Activated B cell treated with CpG ODN at 0.5 μM for 24 hours (primary cell): Measurements from ENCODE around the gene SERINC2. TPM values are rescaled to one million over a fixed set of nuclear protein-coding genes. Genes with fewer than 3 reads are reported as not detected.
"Not testable (repeated sequence)": the region's sequence is repeated elsewhere in the genome, so short reads cannot be mapped to it uniquely, and the experiment has no call there.

ENCODE experiments used
- ATAC-seq: fragments of 200-7000 bp; cut with Tn5 transposase; one replicate; pipeline ENCODE4 v1.10.0; 2021; ENCODE audit warnings: low read depth, mild to moderate bottlenecking, moderate library complexity
- CTCF ChIA-PET: fragments of 350-600 bp; sonication (Branson Sonifier 250); formaldehyde crosslinking; loops from one replicate; lab custom pipeline; 2021; ENCODE audit warnings: antibody characterized with exemption; lab: Charles Lee
- POLR2A ChIA-PET: fragments of 350-600 bp; sonication (Branson Sonifier 250); formaldehyde crosslinking; loops from one replicate; lab custom pipeline; 2021; ENCODE audit warnings: antibody characterized with exemption; lab: Charles Lee
- DNase-seq: peaks from one replicate; pipeline ENCODE4 v3.0.0; 2022
- H3K27ac Mint-ChIP-seq: one replicate; pipeline ENCODE4 v1.8.0; 2020; ENCODE audit warnings: mixed read lengths
- H3K27me3 Mint-ChIP-seq: one replicate; pipeline ENCODE4 v1.8.0; 2021; ENCODE audit warnings: mixed read lengths
- H3K36me3 Mint-ChIP-seq: one replicate; pipeline ENCODE4 v1.8.0; 2021; ENCODE audit warnings: low read depth, mixed read lengths
- H3K4me1 Mint-ChIP-seq: one replicate; pipeline ENCODE4 v1.8.0; 2021; ENCODE audit warnings: mixed read lengths
- H3K4me3 Mint-ChIP-seq: one replicate; pipeline ENCODE4 v1.8.0; 2020; ENCODE audit warnings: mild to moderate bottlenecking, mixed read lengths
- H3K9me3 Mint-ChIP-seq: one replicate; pipeline ENCODE4 v1.8.0; 2020; ENCODE audit warnings: mixed read lengths
- intact Hi-C: fragments of 100-400 bp; cut with micrococcal nuclease; formaldehyde crosslinking; loops from one replicate; pipeline ENCODE4 v1.15.1; 2024
- total RNA-seq: library from RNA; stranded (reverse); gene quantifications from 2 replicates; pipeline ENCODE4 v1.2.3, GENCODE V29; 2022
- TF ChIP-seq, protein P1 (sequence below): fragments of 200-600 bp; IDR thresholded peaks from one replicate; pipeline ENCODE4 v1.8.0; 2022; ENCODE audit warnings: antibody characterized with exemption, mild to moderate bottlenecking

SERINC2 gene
- total RNA-seq, 1 donor from 2014 or later: 0.11 TPM

- H3K4me3 Mint-ChIP-seq: no peak overlapping the region
- peaks cover 40% of the 10 kb centered on the region for H3K9me3 Mint-ChIP-seq
- H3K36me3 Mint-ChIP-seq: peaks cover 4% of the 10 kb centered on the region
- ATAC-seq: no peak
- H3K27me3 Mint-ChIP-seq: peaks cover 5% of the 10 kb centered on the region
- TF ChIP-seq, protein P1, sequence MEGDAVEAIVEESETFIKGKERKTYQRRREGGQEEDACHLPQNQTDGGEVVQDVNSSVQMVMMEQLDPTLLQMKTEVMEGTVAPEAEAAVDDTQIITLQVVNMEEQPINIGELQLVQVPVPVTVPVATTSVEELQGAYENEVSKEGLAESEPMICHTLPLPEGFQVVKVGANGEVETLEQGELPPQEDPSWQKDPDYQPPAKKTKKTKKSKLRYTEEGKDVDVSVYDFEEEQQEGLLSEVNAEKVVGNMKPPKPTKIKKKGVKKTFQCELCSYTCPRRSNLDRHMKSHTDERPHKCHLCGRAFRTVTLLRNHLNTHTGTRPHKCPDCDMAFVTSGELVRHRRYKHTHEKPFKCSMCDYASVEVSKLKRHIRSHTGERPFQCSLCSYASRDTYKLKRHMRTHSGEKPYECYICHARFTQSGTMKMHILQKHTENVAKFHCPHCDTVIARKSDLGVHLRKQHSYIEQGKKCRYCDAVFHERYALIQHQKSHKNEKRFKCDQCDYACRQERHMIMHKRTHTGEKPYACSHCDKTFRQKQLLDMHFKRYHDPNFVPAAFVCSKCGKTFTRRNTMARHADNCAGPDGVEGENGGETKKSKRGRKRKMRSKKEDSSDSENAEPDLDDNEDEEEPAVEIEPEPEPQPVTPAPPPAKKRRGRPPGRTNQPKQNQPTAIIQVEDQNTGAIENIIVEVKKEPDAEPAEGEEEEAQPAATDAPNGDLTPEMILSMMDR: no peak
- no peaks in the 10 kb centered on the region for H3K4me1 Mint-ChIP-seq
- H3K27ac Mint-ChIP-seq: no peak overlapping the region
- DNase-seq: no peak
- intact Hi-C loops: no loop called here
- CTCF ChIA-PET: no interaction called here
- POLR2A ChIA-PET: no interaction called here
Measured at GRCh38 chr1:31460027-31460426, 47.0 kb downstream of the SERINC2 start.

GRCh38 chr1:31467005-31467674, 54.1 kb downstream of the SERINC2 start:
- ChIA-PET CTCF (no interaction called here), POLR2A (no interaction called here)
- Mint-ChIP-seq H3K4me3 (no peak overlapping the region), H3K9me3 (peaks cover 20% of the 10 kb centered on the region), H3K36me3 (peaks cover 2% of the 10 kb centered on the region), H3K27me3 (peaks cover 7% of the 10 kb centered on the region), H3K4me1 (peaks cover 8% of the 10 kb centered on the region), H3K27ac (no peak overlapping the region)
- intact Hi-C loops: no loop called here
- no peak for DNase-seq
- no peak for ATAC-seq
- TF ChIP-seq, protein P1: no peak

DNA sequence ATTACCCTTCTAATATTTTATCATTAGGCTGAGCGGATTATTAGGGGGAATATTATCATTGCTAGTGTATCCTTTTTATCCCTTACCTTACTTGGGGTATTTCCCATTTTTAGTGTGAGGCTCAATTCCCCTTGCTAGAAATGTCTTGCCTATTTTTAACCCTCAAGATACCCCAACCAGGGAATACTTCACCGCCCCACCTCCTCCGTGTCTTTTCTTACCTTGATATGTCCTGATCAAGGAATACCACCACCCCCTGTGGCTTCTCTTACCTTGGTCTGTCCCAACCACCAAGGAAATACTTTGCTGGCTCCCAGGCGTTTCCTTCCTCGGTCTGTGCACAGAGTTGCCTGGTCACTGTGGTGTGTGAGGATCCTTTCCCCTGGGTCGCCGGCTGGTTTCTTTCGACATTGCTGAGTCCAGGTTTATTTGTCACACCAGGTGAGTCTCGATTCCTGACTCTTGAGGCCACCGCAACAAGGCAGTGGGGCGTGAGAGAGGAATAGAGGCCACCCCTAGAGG, 57.8 kb downstream of the SERINC2 start:
- peaks cover 10% of the 10 kb centered on the region for H3K27me3 Mint-ChIP-seq

DNA sequence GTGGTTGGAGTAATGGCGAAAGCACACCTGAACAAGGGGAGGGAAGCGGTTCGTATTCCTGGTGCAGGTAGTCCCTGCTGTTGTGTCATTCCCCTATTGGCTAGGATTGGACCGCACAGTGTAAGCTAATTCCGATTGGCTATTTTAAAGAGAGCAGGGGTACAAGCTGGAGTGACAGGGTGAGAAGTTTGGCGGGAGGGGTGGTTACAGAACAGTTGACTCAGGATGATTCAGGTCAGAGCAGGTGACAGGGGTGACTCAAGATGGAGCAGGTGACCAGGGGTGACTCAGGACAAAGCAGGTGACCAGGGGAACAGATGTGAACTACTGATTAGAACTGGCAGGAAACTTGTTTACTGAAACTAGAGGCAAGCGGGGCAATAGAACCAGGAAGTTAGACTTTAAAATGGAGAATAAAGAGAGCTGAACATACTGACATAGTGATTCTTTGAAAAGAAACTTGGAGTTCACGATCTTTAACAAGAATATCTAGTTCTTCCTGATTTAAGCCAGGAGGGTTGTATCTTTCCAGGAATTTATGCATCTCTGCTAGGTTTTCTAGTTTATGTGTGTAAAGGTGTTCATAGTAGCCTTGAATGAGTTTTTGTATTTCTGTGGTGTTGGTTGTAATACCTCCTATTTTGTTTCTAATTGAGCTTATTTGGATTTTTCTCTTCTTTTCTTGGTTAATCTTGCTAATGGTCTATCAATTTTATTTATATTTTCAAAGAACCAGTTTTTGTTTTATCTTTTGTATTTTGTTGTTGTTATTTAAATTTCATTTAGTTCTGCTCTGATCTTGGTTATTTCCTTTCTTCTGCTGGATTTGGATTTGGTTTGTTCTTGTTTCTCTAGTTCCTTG, 58.7 kb downstream of the SERINC2 start:
- H3K27me3 Mint-ChIP-seq, POLR2A ChIA-PET, H3K27ac Mint-ChIP-seq, intact Hi-C loops, CTCF ChIA-PET, DNase-seq, H3K4me3 Mint-ChIP-seq, H3K36me3 Mint-ChIP-seq, ATAC-seq: not testable (repeated sequence)
- Mint-ChIP-seq H3K4me1 (peaks cover 15% of the 10 kb centered on the region), H3K9me3 (peaks cover 24% of the 10 kb centered on the region)

More for the DNA sequence above, 57.8 kb downstream of the SERINC2 start:
- intact Hi-C loops: no loop called here
- POLR2A ChIA-PET: no interaction called here
- ATAC-seq (no peak), DNase-seq (no peak)
- Mint-ChIP-seq H3K36me3 (peaks cover 2% of the 10 kb centered on the region), H3K27ac (no peak overlapping the region), H3K9me3 (peaks cover 24% of the 10 kb centered on the region), H3K4me1 (peaks cover 15% of the 10 kb centered on the region), H3K4me3 (no peak overlapping the region)
- CTCF ChIA-PET: no interaction called here
- TF ChIP-seq, protein P1: no peak

DNA sequence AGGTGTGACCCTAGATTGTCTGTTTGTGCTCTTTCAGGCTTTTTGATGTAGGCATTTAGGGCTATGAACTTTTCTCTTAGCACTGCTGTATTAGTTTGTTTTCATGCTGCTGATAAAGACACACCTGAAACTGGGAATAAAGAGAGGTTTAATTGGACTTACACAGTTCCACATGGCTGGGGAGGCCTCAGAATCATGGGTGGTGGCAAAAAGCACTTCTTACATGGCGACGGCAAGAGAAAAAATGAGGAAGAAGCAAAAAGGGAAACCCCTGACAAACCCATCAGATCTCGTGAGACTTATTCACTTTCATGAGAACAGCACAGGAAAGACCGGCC, 59.3 kb downstream of the SERINC2 start:
- ATAC-seq, DNase-seq, intact Hi-C loops, POLR2A ChIA-PET, H3K27ac Mint-ChIP-seq, CTCF ChIA-PET, H3K36me3 Mint-ChIP-seq, H3K4me3 Mint-ChIP-seq: not testable (repeated sequence)
- peaks cover 20% of the 10 kb centered on the region for H3K9me3 Mint-ChIP-seq
- peaks cover 15% of the 10 kb centered on the region for H3K4me1 Mint-ChIP-seq
- H3K27me3 Mint-ChIP-seq: peaks cover 13% of the 10 kb centered on the region

DNA sequence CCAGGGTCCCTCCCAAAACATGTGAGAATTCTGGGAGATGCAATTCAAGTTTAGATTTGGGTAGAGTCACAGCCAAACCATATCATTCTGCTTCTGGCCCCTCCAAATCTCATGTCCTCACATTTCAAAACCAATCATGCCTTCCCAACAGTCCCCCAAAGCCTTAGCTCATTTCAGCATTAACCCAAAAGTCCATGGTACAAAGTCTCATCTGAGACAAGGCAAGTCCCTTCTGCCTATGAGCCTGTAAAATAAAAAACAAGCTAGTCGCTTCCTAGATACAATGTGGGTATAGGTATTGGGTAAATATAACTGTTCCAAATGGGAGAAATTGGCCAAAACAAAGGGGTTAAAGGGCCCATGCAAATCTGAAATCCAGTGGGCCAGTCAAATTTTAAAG, 59.7 kb downstream of the SERINC2 start:
- ATAC-seq, DNase-seq, H3K4me3 Mint-ChIP-seq, CTCF ChIA-PET, intact Hi-C loops, POLR2A ChIA-PET, H3K36me3 Mint-ChIP-seq, H3K27ac Mint-ChIP-seq: not testable (repeated sequence)
- Mint-ChIP-seq H3K4me1 (peaks cover 15% of the 10 kb centered on the region), H3K9me3 (peaks cover 18% of the 10 kb centered on the region), H3K27me3 (peaks cover 17% of the 10 kb centered on the region)

DNA sequence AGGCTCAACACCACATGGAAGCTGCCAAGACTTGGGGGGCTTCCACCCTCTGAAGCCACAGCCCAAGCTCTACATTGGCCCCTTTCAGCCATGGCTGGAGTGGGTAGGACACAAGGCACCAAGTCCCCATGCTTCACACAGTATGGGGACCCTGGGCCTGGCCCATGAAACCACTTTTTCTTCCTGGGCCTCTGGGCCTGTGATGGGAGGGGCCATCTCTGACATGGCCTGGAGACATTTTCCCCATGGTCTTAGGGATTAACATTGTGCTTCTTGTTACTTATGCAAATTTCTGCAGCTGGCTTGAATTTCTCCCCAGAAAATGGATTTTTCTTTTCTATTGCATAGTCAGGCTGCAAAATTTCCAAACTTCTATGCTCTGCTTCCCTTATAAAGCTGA, 60.5 kb downstream of the SERINC2 start:
- H3K36me3 Mint-ChIP-seq, intact Hi-C loops, ATAC-seq, CTCF ChIA-PET, H3K27ac Mint-ChIP-seq, POLR2A ChIA-PET, DNase-seq, H3K4me3 Mint-ChIP-seq: not testable (repeated sequence)
- Mint-ChIP-seq H3K4me1 (peaks cover 15% of the 10 kb centered on the region), H3K9me3 (peaks cover 11% of the 10 kb centered on the region), H3K27me3 (peaks cover 22% of the 10 kb centered on the region)

- H3K36me3 Mint-ChIP-seq, intact Hi-C loops: not testable (repeated sequence)
Measured at GRCh38 chr1:31474567-31474966, 61.6 kb downstream of the SERINC2 start.

More at GRCh38 chr1:31474567-31474966, 61.6 kb downstream of the SERINC2 start:
- DNase-seq, ATAC-seq, POLR2A ChIA-PET, CTCF ChIA-PET, H3K4me3 Mint-ChIP-seq, H3K27ac Mint-ChIP-seq: not testable (repeated sequence)
- Mint-ChIP-seq H3K27me3 (peaks cover 24% of the 10 kb centered on the region), H3K4me1 (peaks cover 15% of the 10 kb centered on the region), H3K9me3 (peaks cover 11% of the 10 kb centered on the region)
